Measurements from ENCODE around the gene ZNF442. TPM values are rescaled to one million over a fixed set of nuclear protein-coding genes. Genes with fewer than 3 reads are reported as not detected.

The ZNF442 gene
- total and polyA plus RNA-seq, 9 donors = 2.4 to 18.9 (median 7.8) TPM

GRCh38 chr19:12353375-12353774 lies 12.1 kb downstream of the ZNF442 start:
- Histone ChIP-seq H3K27me3 (no peaks in the 10 kb centered on the region), H3K36me3 (no peaks in the 10 kb centered on the region), H3K4me1 (ENCODE audit: insufficient read depth) (no peaks in the 10 kb centered on the region), H3K4me3 (no peak overlapping the region), H3K27ac (no peak overlapping the region), H3K9me3 (peaks cover 0 to 21% of the 10 kb centered on the region in 2 donors)
- intact Hi-C loops (cut with DNase I) = no loop called here
- 89 to 95% (median 94%) methylated on average over 4 of the region's 4 CpGs for WGBS, 3 donors
- TF ChIP-seq CTCF (IDR thresholded peaks at IDR 0.05) (no peak), EP300 (IDR thresholded peaks at IDR 0.05) (no peak), POLR2A (IDR thresholded peaks at IDR 0.05) (no peak)
- no peak for DNase-seq

GRCh38 chr19:12350890-12351197 lies 14.6 kb downstream of the ZNF442 start:
- H3K27ac ChIP-seq = no peak overlapping the region
- peaks cover 0 to 21% of the 10 kb centered on the region in 2 donors for H3K9me3 ChIP-seq
- H3K36me3 ChIP-seq = no peaks in the 10 kb centered on the region
- DNase-seq = no peak
- H3K4me3 ChIP-seq = no peak overlapping the region
- TF ChIP-seq EP300 (IDR thresholded peaks at IDR 0.05) = no peak
- no peak for TF ChIP-seq CTCF (IDR thresholded peaks at IDR 0.05)
- no peak for TF ChIP-seq POLR2A (IDR thresholded peaks at IDR 0.05)
- 97 to 98% (median 98%) methylated on average over 5 of the region's 5 CpGs for WGBS, 3 donors
- no peaks in the 10 kb centered on the region for H3K4me1 ChIP-seq (ENCODE audit: insufficient read depth)
- no peaks in the 10 kb centered on the region for H3K27me3 ChIP-seq
- intact Hi-C loops (cut with DNase I) = no loop called here

- 96 to 99% (median 98%) methylated on average over 8 of the region's 8 CpGs for WGBS, 3 donors
- Histone ChIP-seq H3K4me1 (ENCODE audit: insufficient read depth) (no peaks in the 10 kb centered on the region), H3K9me3 (peaks cover 0 to 21% of the 10 kb centered on the region in 2 donors), H3K27ac (no peak overlapping the region), H3K27me3 (no peaks in the 10 kb centered on the region), H3K36me3 (no peaks in the 10 kb centered on the region), H3K4me3 (no peak overlapping the region)
- TF ChIP-seq POLR2A (IDR thresholded peaks at IDR 0.05) (no peak), CTCF (IDR thresholded peaks at IDR 0.05) (no peak), EP300 (IDR thresholded peaks at IDR 0.05) (no peak)
- DNase-seq = no peak
- intact Hi-C loops (cut with DNase I) = no loop called here
Measured at GRCh38 chr19:12350185-12350889, 15.1 kb downstream of the ZNF442 start.

GRCh38 chr19:12346896-12347295 lies 18.6 kb downstream of the ZNF442 start:
- DNase-seq = no peak

More at GRCh38 chr19:12346896-12347295, 18.6 kb downstream of the ZNF442 start:
- intact Hi-C loops (cut with DNase I) = no loop called here
- Histone ChIP-seq H3K4me3 (no peak overlapping the region), H3K27me3 (no peaks in the 10 kb centered on the region), H3K9me3 (peaks cover 0 to 21% of the 10 kb centered on the region in 2 donors), H3K36me3 (no peaks in the 10 kb centered on the region), H3K27ac (no peak overlapping the region), H3K4me1 (ENCODE audit: insufficient read depth) (no peaks in the 10 kb centered on the region)
- WGBS, 3 donors = 71 to 73% (median 71%) methylated on average over 2 of the region's 2 CpGs
- TF ChIP-seq EP300 (IDR thresholded peaks at IDR 0.05) = no peak
- no peak for TF ChIP-seq POLR2A (IDR thresholded peaks at IDR 0.05)
- no peak for TF ChIP-seq CTCF (IDR thresholded peaks at IDR 0.05)
